PFSK-1 (cell line): Measurements from ENCODE around the gene IFIT1.

ENCODE experiments used
- POLR2AphosphoS5 ChIP-seq: IDR thresholded peaks from 2 replicates; pipeline ENCODE4 v1.6.1; 2012; ENCODE audit warnings: low read depth, mild to moderate bottlenecking, control low read depth, low read length, moderate library complexity
- REST ChIP-seq, 2 experiments: IDR thresholded peaks; 2 replicates each; pipeline versions ENCODE4 v1.6.1 to v1.8.0; 2011 to 2012; ENCODE audit warnings: low read depth in 2 of 2, low read length in 2 of 2, control low read depth in 1 of 2, inconsistent platforms in 1 of 2, mild to moderate bottlenecking in 1 of 2, moderate library complexity in 1 of 2; ENCODE audit not compliant: insufficient read depth in 1 of 2
- SIN3A ChIP-seq: IDR thresholded peaks from 2 replicates; pipeline ENCODE4 v1.6.1; 2012; ENCODE audit warnings: mild to moderate bottlenecking, low read length, moderate library complexity, borderline replicate concordance; ENCODE audit not compliant: insufficient read depth
- TAF1 ChIP-seq: IDR thresholded peaks from 2 replicates; pipeline ENCODE4 v1.6.1; 2012; ENCODE audit warnings: low read length, control low read depth, borderline replicate concordance; ENCODE audit not compliant: insufficient read depth

- TF ChIP-seq TAF1 (no peak), POLR2AphosphoS5 (no peak), SIN3A (no peak), REST (IDR thresholded peaks at IDR 0.05; ENCODE audit: insufficient read depth in 1 of 2, low read depth in 2 of 2, low read length in 2 of 2) (no peak)
Observed at GRCh38 chr10:89389254-89389653, 3.2 kb upstream of the IFIT1 start.
